ENCODE data around the gene KAZN. TPM values are rescaled to one million over a fixed set of nuclear protein-coding genes. Genes with fewer than 3 reads are reported as not detected.

Gene KAZN
- total RNA-seq, 3 donors from 2014 or later, result 0.35 to 1.7 (median 1.2) TPM

- no peaks in the 10 kb centered on the region for H3K36me3 Mint-ChIP-seq (ENCODE audit: insufficient read depth)
- DNase-seq (no peak), ATAC-seq (no peak)
- H3K27me3 Mint-ChIP-seq (ENCODE audit: low read depth), result peaks cover 3% of the 10 kb centered on the region
- H3K4me1 Mint-ChIP-seq (ENCODE audit: low read depth), result no peaks in the 10 kb centered on the region
- no peaks in the 10 kb centered on the region for H3K9me3 Mint-ChIP-seq
- H3K4me3 Mint-ChIP-seq, result no peak overlapping the region
Observed at GRCh38 chr1:14877224-14877623, 278.7 kb downstream of the KAZN start.

- H3K27me3 Mint-ChIP-seq (ENCODE audit: low read depth), result peaks cover 3% of the 10 kb centered on the region
- no peak for ATAC-seq
- DNase-seq, result no peak
- no peak overlapping the region for H3K4me3 Mint-ChIP-seq
- H3K9me3 Mint-ChIP-seq, result no peaks in the 10 kb centered on the region
- H3K4me1 Mint-ChIP-seq (ENCODE audit: low read depth), result no peaks in the 10 kb centered on the region
- H3K36me3 Mint-ChIP-seq (ENCODE audit: insufficient read depth), result no peaks in the 10 kb centered on the region
Observed at GRCh38 chr1:14878124-14878523, 279.6 kb downstream of the KAZN start.

GRCh38 chr1:14878951-14879350 lies 280.5 kb downstream of the KAZN start:
- H3K9me3 Mint-ChIP-seq, result no peaks in the 10 kb centered on the region
- DNase-seq (no peak), ATAC-seq (no peak)
- no peak overlapping the region for H3K4me3 Mint-ChIP-seq
- H3K4me1 Mint-ChIP-seq (ENCODE audit: low read depth), result no peaks in the 10 kb centered on the region
- H3K36me3 Mint-ChIP-seq (ENCODE audit: insufficient read depth), result no peaks in the 10 kb centered on the region
- peaks cover 3% of the 10 kb centered on the region for H3K27me3 Mint-ChIP-seq (ENCODE audit: low read depth)

DNA sequence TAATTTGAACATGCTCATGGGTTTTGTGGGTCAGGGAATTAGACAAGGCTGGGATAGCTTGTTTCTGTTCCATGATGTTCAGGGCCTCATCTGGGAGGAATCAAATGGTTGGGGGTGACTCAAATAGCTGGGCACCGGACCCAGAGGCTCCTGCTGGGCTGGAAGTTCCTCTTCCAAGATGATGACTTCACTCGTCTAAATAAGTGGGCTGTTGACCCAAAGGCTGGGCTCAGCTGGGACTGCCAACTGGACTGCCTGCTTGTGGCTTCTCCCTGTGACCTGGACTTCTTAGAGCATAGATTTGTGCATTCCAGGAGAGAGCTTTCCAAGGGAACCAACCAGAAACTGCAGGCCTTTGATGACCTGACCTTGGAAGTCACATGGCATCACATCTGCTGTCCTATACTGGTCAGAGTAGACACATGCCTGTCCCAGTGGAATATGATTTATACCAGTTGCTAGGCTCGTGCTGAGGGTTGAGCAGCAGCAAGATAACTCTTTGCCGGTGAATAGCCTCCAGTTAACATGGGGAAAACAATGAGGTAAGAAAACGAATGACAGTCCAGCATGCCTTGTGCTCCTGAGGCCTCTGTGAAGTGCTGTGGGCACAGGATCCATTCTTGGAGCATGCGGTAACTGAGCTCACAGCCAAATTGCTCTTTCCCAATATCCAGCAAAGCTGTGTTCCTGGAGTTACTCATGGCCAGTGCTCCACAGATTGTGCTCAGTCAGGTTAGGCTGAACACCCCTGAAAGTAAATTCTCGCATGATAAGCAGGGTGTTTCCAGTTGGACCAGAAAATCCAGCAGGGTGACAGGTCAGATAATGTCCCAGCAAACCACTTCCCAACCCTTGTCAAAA lies 282.2 kb downstream of the KAZN start:
- no peaks in the 10 kb centered on the region for H3K27me3 Mint-ChIP-seq (ENCODE audit: low read depth)
- H3K36me3 Mint-ChIP-seq (ENCODE audit: insufficient read depth), result no peaks in the 10 kb centered on the region
- ATAC-seq (no peak), DNase-seq (no peak)
- H3K4me3 Mint-ChIP-seq, result no peak overlapping the region
- no peaks in the 10 kb centered on the region for H3K9me3 Mint-ChIP-seq
- H3K4me1 Mint-ChIP-seq (ENCODE audit: low read depth), result no peaks in the 10 kb centered on the region

DNA sequence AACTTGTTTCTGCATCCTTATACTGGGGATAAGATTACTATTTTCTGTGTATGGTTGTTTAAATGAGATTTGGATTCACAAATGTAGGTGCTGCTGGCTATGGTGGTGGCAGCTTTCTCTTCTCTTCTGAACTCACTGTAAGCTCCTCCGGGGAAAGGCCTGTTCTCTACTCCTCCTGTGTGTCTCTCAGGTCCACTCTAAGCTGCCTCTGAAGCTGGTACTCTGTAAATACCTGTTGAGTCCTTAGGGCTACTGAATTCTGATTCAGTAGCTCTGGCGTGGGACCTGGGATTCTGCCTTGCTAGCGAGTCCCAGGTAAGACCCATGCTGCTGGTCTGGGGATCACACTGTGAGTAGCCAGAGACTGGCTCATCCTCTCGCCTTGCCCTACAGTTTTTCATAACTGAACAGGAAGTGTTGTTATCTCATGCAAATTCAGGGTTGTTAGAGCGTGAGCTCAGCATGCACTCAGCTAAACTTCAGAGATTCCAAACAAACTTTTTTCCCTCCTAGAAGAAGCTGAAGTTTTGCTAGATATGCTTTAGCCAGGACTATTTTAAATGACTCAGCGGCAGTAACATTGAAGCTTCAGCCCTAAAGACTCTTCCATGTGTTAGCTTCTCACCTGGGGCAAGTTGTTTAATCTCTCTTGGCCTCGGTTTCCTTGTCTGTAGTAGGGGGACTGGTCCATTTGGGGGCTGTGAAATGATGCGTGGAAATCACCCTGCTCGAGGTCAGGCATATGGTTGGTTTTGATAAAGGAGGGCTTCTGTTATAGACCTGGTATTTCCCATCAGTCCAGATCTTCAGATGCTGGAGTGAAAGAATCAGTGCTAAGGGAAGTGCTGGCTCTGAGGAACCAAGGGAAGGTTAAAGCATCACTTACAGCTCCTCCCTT lies 283.5 kb downstream of the KAZN start:
- H3K9me3 Mint-ChIP-seq, result no peaks in the 10 kb centered on the region
- DNase-seq (no peak), ATAC-seq (no peak)
- no peak overlapping the region for H3K4me3 Mint-ChIP-seq
- no peaks in the 10 kb centered on the region for H3K4me1 Mint-ChIP-seq (ENCODE audit: low read depth)
- H3K27me3 Mint-ChIP-seq (ENCODE audit: low read depth), result no peaks in the 10 kb centered on the region
- H3K36me3 Mint-ChIP-seq (ENCODE audit: insufficient read depth), result no peaks in the 10 kb centered on the region

DNA sequence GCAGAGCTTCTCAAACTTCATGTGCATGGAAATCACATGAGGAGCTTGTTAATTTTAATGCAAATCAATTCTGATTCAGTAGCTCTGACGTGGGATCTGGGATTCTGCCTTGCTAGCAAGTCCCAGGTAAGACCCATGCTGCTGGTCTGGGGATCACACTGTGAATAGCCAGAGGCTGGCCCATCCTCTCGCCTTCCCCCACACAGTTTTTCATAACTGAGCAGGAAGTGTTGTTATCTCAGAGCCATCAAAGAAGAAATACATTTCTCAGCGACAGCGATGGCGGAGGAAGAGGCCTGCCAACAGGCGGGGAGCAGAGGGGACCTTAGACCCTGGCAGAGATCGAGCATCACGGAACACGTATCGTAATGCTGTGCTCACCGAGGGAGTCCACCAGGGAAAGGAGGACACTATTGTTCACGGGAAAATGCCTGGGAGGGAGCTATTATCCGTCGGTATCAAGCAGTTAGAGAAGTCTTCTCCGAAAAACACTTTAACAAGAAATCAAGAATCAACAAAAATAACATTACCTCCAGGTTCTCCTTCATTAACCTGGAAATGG lies 286.2 kb downstream of the KAZN start:
- Mint-ChIP-seq H3K27me3 (ENCODE audit: low read depth) (no peaks in the 10 kb centered on the region), H3K4me1 (ENCODE audit: low read depth) (no peaks in the 10 kb centered on the region), H3K4me3 (no peak overlapping the region), H3K9me3 (no peaks in the 10 kb centered on the region), H3K36me3 (ENCODE audit: insufficient read depth) (no peaks in the 10 kb centered on the region)
- DNase-seq, result no peak
- ATAC-seq, result no peak

- no peak overlapping the region for H3K4me3 Mint-ChIP-seq
- no peaks in the 10 kb centered on the region for H3K4me1 Mint-ChIP-seq (ENCODE audit: low read depth)
- H3K36me3 Mint-ChIP-seq (ENCODE audit: insufficient read depth), result no peaks in the 10 kb centered on the region
- H3K9me3 Mint-ChIP-seq, result no peaks in the 10 kb centered on the region
- DNase-seq (no peak), ATAC-seq (no peak)
- no peaks in the 10 kb centered on the region for H3K27me3 Mint-ChIP-seq (ENCODE audit: low read depth)
Observed at GRCh38 chr1:14887044-14887566, 288.6 kb downstream of the KAZN start.

DNA sequence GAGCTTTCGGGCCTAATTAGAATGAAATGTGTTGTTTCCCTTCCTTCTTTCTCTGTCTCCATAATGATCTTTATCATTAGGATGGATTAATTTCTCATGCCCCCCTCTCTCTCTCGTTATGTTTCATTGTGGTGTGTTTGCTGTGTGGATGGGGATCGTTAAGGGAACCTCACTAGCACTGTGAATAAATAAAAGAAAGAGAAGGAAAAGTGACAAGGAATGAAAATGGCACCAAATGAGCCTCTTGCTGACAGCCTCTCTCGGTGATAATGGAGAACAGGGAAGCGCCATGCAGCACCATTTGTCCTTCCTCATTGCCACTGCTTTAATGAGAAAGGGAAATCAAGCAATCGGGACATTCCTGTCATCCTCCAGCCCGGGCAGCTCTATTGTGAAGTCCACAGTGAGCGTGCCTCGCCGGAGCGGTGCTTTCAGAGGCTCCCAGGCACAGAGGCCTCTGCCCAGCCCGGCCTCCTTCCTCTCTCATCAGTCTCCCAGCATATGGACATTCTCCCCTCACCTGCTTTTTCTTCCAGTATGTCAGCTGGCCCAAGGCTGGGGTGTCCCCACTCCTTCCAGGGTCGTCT lies 289.4 kb downstream of the KAZN start:
- no peak overlapping the region for H3K4me3 Mint-ChIP-seq
- H3K36me3 Mint-ChIP-seq (ENCODE audit: insufficient read depth), result no peaks in the 10 kb centered on the region
- no peaks in the 10 kb centered on the region for H3K4me1 Mint-ChIP-seq (ENCODE audit: low read depth)
- DNase-seq (no peak), ATAC-seq (no peak)
- H3K9me3 Mint-ChIP-seq, result no peaks in the 10 kb centered on the region
- H3K27me3 Mint-ChIP-seq (ENCODE audit: low read depth), result peaks cover 6% of the 10 kb centered on the region

GRCh38 chr1:14888374-14888773 lies 289.9 kb downstream of the KAZN start:
- H3K27me3 Mint-ChIP-seq (ENCODE audit: low read depth), result peaks cover 12% of the 10 kb centered on the region
- H3K4me3 Mint-ChIP-seq, result no peak overlapping the region
- H3K4me1 Mint-ChIP-seq (ENCODE audit: low read depth), result no peaks in the 10 kb centered on the region
- ATAC-seq, result no peak
- no peaks in the 10 kb centered on the region for H3K9me3 Mint-ChIP-seq
- H3K36me3 Mint-ChIP-seq (ENCODE audit: insufficient read depth), result no peaks in the 10 kb centered on the region
- DNase-seq, result no peak

- Mint-ChIP-seq H3K4me3 (no peak overlapping the region), H3K4me1 (ENCODE audit: low read depth) (no peaks in the 10 kb centered on the region), H3K27me3 (ENCODE audit: low read depth) (peaks cover 20% of the 10 kb centered on the region), H3K36me3 (ENCODE audit: insufficient read depth) (no peaks in the 10 kb centered on the region), H3K9me3 (no peaks in the 10 kb centered on the region)
- ATAC-seq (no peak), DNase-seq (no peak)
Observed at GRCh38 chr1:14889825-14890440, 291.4 kb downstream of the KAZN start.

- H3K9me3 Mint-ChIP-seq, result no peaks in the 10 kb centered on the region
- H3K36me3 Mint-ChIP-seq (ENCODE audit: insufficient read depth), result no peaks in the 10 kb centered on the region
- ATAC-seq (no peak), DNase-seq (no peak)
- no peak overlapping the region for H3K4me3 Mint-ChIP-seq
- peaks cover 20% of the 10 kb centered on the region for H3K27me3 Mint-ChIP-seq (ENCODE audit: low read depth)
- H3K4me1 Mint-ChIP-seq (ENCODE audit: low read depth), result no peaks in the 10 kb centered on the region
Observed at GRCh38 chr1:14891991-14892390, 293.5 kb downstream of the KAZN start.

DNA sequence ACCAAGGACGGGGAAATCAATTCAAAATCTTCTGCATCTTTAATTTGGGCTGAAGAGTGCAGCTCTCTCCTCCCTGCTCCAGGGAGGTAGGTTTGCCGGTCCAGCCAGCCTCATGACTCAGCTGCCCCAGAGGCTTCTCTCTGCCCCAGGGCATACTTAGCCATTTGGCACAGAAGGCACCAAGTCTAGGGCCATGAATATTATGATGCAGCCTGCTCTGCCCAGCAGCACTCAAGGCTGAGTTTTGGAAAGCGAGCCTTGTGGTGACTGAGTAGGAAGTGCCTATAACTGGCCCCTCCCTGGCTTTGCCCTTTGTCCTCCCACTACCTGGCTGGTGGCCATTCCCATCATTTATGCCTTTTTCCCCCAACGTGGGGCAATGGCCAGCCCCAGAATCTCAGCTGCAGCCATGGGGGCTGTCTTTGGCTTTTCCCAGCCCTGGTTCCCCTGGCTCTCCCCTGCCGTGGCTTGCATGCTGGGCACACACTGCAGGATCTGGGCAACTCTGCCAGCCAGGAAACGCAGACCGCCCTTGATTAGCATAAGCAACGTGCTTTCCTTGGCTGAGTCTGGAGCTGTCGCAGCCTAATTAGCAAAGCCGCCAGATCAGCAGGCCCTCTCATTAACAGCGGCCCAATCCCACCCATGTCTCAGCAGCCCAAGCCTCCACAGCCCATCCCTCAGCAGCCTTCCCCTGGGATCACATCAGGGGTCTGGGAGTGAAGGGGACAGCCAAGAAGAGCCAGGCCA lies 296.5 kb downstream of the KAZN start:
- Mint-ChIP-seq H3K27me3 (ENCODE audit: low read depth) (peaks cover 20% of the 10 kb centered on the region), H3K36me3 (ENCODE audit: insufficient read depth) (no peaks in the 10 kb centered on the region), H3K9me3 (no peaks in the 10 kb centered on the region), H3K4me3 (no peak overlapping the region), H3K4me1 (ENCODE audit: low read depth) (no peaks in the 10 kb centered on the region)
- no peak for DNase-seq
- ATAC-seq, result no peak

GRCh38 chr1:14895727-14896126 lies 297.2 kb downstream of the KAZN start:
- Mint-ChIP-seq H3K27me3 (ENCODE audit: low read depth) (peaks cover 25% of the 10 kb centered on the region), H3K4me1 (ENCODE audit: low read depth) (no peaks in the 10 kb centered on the region), H3K4me3 (no peak overlapping the region), H3K36me3 (ENCODE audit: insufficient read depth) (no peaks in the 10 kb centered on the region), H3K9me3 (no peaks in the 10 kb centered on the region)
- no peak for DNase-seq
- ATAC-seq, result no peak
